ENCODE data around the gene INPP5A. TPM values are rescaled to one million over a fixed set of nuclear protein-coding genes. Genes with fewer than 3 reads are reported as not detected.
"Not testable (repeated sequence)": the region's sequence is repeated elsewhere in the genome, so short reads cannot be mapped to it uniquely, and the experiment has no call there.

INPP5A gene
- total and polyA plus RNA-seq, 7 donors: 15.1 to 48.8 (median 40.9) TPM

DNA sequence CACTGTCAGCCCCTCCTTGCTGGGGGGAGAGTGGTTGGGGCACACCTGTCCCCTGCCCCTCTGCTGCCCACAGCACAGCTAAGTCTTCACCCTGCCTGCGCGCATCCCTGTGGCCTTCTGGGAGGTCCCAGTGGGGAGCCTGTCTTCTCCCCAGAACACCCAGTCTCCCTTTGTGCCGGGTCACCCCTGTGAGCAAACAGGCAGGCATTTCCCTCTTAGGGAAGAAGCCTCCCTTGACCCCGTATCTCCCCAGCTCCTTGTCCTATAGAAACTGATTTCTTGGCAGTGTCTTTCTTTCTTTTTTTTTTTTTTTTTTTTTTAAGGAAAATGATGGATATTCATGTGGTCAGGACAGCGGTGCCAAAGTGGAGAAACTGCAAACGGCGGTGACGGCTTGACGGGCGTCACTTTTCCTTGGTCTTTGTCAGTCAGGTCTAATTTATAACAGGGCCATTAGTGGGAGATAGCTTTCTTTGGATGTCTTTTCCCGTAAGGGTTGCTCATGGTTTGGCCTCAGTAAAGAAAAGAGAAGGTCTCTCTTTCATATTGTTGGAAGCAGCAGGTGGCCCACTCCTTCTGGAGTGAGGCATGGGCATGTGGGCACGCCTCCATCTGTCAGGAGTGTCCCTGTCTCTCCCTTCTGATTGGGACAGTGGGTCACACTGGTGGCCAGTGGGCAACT is 133.1 kb downstream of the INPP5A start:
- DNase-seq: peak in 1 of 2 donors; percentile 8
- Histone ChIP-seq H3K36me3 (ENCODE audit: insufficient read depth in 1 of 2, low read depth in 1 of 2) (no peaks in the 10 kb centered on the region), H3K27ac (no peak overlapping the region), H3K9me3 (no peaks in the 10 kb centered on the region), H3K4me1 (no peaks in the 10 kb centered on the region), H3K27me3 (ENCODE audit: insufficient read depth in 3 of 3, low read length in 2 of 3) (no peaks in the 10 kb centered on the region), H3K4me3 (no peak overlapping the region)
- ATAC-seq: no peak
- WGBS, 3 donors: 94% methylated on average over 12 of the region's 12 CpGs
- intact Hi-C loops (cut with DNase I): no loop called here
- TF ChIP-seq CTCF (IDR thresholded peaks at IDR 0.05): no peak

DNA sequence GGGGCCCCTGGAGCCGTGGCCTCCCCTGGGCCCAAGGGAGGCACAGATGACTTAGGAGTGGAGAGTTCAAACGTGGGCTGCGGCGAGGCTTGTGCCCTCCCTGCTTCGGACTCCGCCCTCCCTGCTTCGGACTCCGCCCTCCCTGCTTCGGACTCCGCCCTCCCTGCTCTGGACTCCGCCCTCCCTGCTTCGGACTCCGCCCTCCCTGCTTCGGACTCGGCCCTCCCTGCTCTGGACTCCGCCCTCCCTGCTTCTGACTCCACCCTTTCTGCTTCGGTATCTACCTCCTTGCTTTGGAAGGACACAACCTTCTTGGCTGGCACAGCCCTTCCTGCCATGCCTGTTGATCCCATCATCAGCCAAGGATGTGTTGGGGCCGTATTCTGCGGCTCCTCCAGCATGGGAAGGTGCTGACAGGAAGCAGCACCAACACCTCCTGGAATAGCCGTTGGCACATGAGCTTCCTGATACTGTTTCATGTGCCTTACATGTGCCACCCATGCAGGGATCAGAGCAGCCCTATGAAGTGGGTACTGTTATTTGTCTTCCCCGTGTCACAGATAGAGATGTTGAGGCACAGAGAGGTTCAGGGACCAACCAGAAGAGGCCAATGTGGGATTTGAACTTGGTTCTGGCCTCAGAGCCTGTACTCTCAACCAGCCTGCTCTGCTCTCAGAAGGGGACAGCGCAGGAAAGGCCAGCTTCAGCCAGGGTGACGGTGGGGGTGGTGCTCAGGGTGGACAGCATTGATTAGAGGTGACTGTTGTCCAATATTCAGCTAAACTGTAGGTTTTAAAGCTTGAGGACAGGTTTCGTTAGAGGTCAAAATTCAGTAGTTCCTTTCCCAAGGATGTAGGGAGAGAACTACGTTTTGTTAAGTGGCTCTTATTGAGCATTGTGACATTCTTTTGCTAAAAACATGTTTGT is 133.9 kb downstream of the INPP5A start:
- intact Hi-C loops (cut with DNase I): no loop called here
- H3K4me1 ChIP-seq: no peaks in the 10 kb centered on the region
- H3K27ac ChIP-seq: no peak overlapping the region
- H3K36me3 ChIP-seq (ENCODE audit: insufficient read depth in 1 of 2, low read depth in 1 of 2): no peaks in the 10 kb centered on the region
- H3K4me3 ChIP-seq: no peak overlapping the region
- no peaks in the 10 kb centered on the region for H3K9me3 ChIP-seq
- H3K27me3 ChIP-seq (ENCODE audit: insufficient read depth in 3 of 3, low read length in 2 of 3): no peaks in the 10 kb centered on the region
- 88 to 93% (median 89%) methylated on average over 21 to 25 of the region's 25 CpGs for WGBS, 3 donors
- peak in 1 of 2 donors; percentile 36 for DNase-seq
- no peak for TF ChIP-seq CTCF (IDR thresholded peaks at IDR 0.05)
- no peak for ATAC-seq

DNA sequence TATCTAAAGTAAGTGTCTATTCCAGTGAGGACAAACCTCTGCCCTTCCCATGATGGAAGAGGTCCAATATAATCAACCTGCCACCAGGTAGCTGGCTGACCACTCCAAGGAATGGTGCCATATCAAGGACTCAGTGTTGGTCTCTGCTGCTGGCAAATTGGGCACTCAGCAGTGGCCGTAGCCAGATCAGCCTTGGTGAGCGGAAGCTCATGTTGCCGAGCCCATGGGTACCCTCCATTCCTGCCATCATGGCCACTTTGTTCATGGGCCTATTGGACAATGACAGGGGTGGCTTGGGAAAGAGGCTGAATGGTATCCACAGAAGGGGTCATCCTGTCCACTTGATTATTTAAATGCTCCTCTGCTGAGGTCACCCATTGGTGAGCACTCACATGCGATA is 136.2 kb downstream of the INPP5A start:
- H3K4me1 ChIP-seq; H3K9me3 ChIP-seq; H3K36me3 ChIP-seq (ENCODE audit: insufficient read depth in 1 of 2, low read depth in 1 of 2); H3K27ac ChIP-seq; H3K4me3 ChIP-seq; H3K27me3 ChIP-seq (ENCODE audit: insufficient read depth in 3 of 3, low read length in 2 of 3); intact Hi-C loops (cut with DNase I); ATAC-seq: not testable (repeated sequence)
- 92 to 97% (median 96%) methylated on average over 4 of the region's 4 CpGs for WGBS, 3 donors
- peak in 1 of 2 donors; percentile 23 for DNase-seq

GRCh38 chr10:132674311-132674710 is 136.7 kb downstream of the INPP5A start:
- H3K4me1 ChIP-seq: no peaks in the 10 kb centered on the region
- ATAC-seq (no peak), DNase-seq (peak in 1 of 2 donors; percentile 1)
- TF ChIP-seq CTCF (IDR thresholded peaks at IDR 0.05): no peak
- WGBS, 3 donors: 68 to 81% (median 70%) methylated on average over 9 of the region's 9 CpGs
- H3K9me3 ChIP-seq: no peaks in the 10 kb centered on the region
- H3K27ac ChIP-seq: no peak overlapping the region
- intact Hi-C loops (cut with DNase I): no loop called here
- no peaks in the 10 kb centered on the region for H3K27me3 ChIP-seq (ENCODE audit: insufficient read depth in 3 of 3, low read length in 2 of 3)
- no peaks in the 10 kb centered on the region for H3K36me3 ChIP-seq (ENCODE audit: insufficient read depth in 1 of 2, low read depth in 1 of 2)
- H3K4me3 ChIP-seq: no peak overlapping the region

- Histone ChIP-seq H3K27ac (no peak overlapping the region), H3K4me3 (no peak overlapping the region), H3K4me1 (no peaks in the 10 kb centered on the region), H3K36me3 (ENCODE audit: insufficient read depth in 1 of 2, low read depth in 1 of 2) (no peaks in the 10 kb centered on the region), H3K27me3 (ENCODE audit: insufficient read depth in 3 of 3, low read length in 2 of 3) (no peaks in the 10 kb centered on the region), H3K9me3 (no peaks in the 10 kb centered on the region)
- ATAC-seq (no peak), DNase-seq (peak in 1 of 2 donors; percentile 15)
- TF ChIP-seq CTCF (IDR thresholded peaks at IDR 0.05): no peak
- 91 to 94% (median 93%) methylated on average over 23 of the region's 23 CpGs for WGBS, 3 donors
- intact Hi-C loops (cut with DNase I): no loop called here
Observed at GRCh38 chr10:132675031-132675740, 137.6 kb downstream of the INPP5A start.
